ENCODE data around the gene GRK1.

GRK1 gene

GRCh38 chr13:113729187-113730019 is 62.4 kb downstream of the GRK1 start:
- no peak for DNase-seq (ENCODE audit: low read depth in 2 of 2)

- no peak for DNase-seq (ENCODE audit: low read depth in 2 of 2)
Observed at GRCh38 chr13:113730258-113730691, 63.3 kb downstream of the GRK1 start.

DNA sequence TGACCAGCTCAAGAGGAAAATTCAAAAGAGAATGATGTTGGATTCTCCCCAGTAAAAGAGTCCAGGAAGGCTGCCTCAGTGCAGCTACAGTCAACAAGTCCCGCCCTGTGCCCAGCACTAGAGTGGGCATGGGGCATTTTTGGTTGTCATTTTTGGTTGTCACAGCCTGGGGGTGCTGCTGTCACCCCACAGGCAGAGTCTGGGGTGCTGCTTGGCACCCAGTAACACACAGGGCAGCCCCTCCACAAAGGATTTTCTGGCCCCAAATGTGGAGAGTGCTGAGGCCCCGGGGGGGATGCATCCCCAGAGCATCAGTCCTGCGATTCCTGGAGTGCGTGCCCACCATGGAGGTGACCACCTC is 63.8 kb downstream of the GRK1 start:
- DNase-seq (ENCODE audit: low read depth in 2 of 2) = no peak

DNA sequence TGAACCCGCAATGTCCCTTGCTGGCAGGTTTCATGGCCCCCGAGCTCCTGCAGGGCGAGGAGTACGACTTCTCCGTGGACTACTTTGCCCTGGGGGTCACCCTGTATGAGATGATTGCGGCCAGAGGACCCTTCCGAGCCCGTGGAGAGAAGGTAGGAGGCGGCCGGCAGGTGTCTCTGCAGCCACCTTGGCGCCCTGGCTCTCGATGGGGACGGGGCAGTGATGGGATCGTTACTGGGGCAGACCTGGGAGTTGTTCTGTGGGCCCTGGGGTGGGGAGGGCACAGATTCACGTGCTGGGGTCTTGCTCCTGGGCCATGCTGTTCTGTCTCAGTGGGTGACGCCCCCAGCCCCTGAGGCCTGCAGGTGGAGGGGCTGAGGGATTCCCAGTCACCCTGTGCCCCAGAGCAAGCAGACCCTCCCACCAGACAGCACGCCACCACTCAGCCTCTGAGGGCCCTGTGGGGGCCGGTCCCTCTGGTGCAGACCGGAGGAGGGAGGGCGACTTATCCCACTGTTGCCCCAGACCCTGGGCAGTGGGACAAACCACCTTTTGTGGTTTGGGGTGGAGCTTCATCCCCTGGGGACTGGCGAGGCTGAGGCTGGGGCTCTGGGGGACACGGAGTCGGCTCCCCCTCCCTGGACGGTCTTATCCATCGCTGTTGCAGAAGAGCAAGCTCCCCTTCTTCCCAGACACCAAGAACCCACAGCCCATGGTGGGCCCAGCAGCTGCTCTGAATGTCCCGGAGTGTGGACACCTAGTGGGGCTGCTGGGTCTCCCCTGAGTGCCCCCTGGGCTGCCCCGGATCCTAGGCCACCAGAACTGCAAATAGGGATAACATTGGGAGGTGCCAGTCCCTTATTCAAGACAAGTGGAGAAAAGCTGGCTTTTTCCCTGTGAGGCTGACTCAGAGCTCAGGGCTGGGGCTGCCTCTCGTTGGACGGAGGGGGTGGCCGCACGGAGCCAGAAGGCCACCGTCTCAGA is 64.5 kb downstream of the GRK1 start:
- no peak for DNase-seq (ENCODE audit: low read depth in 2 of 2)

- no peak for DNase-seq (ENCODE audit: low read depth in 2 of 2)
Observed at GRCh38 chr13:113732176-113732960, 65.3 kb downstream of the GRK1 start.

GRCh38 chr13:113732961-113733950 is 66.2 kb downstream of the GRK1 start:
- DNase-seq (ENCODE audit: low read depth in 2 of 2) = no peak

DNA sequence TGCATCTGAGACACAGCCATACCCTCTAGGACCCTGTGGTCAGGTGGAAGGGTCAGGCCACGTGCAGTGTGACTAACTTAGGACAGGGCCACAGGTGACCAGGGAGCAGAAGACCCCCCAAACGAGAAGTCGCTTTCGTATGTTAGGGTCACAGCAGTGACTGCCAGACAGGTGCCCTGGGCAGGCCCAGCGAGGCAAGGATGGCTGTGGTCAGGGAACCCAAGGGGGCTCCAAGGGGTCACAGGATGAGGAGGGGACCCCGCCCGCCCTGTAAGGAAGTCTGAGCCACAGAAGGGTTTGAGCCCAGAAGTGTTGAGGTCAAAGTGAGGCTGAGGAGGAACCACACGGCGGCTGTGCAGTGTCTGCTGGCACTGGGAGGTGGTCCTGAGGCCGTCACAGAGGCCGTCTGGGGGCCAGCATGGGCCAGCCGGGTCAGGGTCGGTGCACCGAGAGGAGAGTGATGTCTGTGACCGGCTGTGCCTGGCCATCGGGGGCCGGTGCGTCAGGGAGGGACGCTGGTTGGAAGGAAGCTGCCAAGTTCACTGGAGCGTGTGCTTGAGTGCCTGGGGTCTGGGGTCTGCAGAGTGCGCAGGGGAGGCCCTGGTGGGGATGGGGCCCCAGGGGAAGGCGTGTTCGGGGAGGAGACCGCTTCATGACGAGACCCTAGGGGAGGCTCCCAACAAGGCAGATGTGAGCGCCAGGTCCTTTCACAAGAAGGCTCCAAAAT is 67.2 kb downstream of the GRK1 start:
- no peak for DNase-seq (ENCODE audit: low read depth in 2 of 2)

DNA sequence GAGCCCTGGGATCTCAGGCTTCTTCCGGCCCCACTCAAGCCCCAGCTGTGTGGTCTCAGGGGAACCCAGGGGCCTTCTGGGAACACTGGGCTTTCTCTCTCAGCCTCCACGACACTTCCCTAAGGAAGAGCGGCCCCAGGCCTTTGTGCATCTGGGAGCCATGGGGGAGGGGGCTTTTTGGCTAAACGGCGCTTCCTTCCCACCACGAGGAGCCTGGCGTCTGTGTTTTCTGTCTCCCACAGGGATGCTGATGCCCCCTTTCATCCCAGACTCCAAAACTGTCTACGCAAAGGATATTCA is 67.8 kb downstream of the GRK1 start:
- DNase-seq (ENCODE audit: low read depth in 2 of 2) = no peak

DNA sequence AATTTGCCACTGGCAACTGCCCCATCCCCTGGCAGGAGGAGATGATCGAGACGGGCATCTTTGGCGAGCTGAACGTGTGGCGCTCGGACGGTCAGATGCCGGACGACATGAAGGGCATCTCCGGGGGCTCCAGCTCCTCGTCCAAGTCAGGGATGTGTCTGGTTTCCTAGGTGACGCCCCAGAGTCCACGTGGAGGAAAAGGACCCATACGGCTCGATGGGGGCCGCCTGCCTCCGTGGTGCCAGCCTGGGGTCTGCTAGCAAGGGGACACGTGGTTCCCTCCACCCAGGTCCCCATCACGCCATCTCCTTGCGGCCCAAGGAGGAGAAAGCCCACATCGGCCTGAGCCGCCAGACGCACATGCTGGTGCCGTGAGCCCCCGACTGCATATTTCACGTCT is 68.2 kb downstream of the GRK1 start:
- no peak for DNase-seq (ENCODE audit: low read depth in 2 of 2)

GRCh38 chr13:113735750-113736149 is 68.7 kb downstream of the GRK1 start:
- DNase-seq (ENCODE audit: low read depth in 2 of 2) = no peak

GRCh38 chr13:113736258-113736731 is 69.3 kb downstream of the GRK1 start:
- DNase-seq (ENCODE audit: low read depth in 2 of 2) = no peak

DNA sequence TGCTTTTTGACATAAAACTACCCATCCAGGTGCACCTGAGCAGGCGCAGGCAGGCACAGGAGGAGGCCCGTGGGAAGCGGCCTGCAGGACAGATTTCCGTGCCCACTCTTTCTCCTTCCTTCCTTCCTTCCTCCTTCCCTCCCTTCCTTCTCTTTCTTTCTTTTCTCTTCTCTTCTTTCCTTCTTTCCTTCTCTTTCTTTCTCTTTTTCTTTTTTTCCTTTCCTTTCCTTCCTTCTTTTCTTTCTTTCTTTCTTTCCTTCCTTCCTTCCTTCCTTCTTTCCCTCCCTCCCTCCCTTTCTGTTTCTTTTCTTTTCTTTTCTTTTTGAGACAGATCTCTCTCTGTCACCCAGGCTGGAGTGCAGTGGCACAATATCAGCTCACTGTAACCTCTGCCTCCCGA is 70.8 kb downstream of the GRK1 start:
- DNase-seq (ENCODE audit: low read depth in 2 of 2) = no peak

- DNase-seq (ENCODE audit: low read depth in 2 of 2) = no peak
Observed at GRCh38 chr13:113739527-113740285, 72.7 kb downstream of the GRK1 start.

- DNase-seq (ENCODE audit: low read depth in 2 of 2) = no peak
Observed at GRCh38 chr13:113740286-113740556, 73.2 kb downstream of the GRK1 start.

DNA sequence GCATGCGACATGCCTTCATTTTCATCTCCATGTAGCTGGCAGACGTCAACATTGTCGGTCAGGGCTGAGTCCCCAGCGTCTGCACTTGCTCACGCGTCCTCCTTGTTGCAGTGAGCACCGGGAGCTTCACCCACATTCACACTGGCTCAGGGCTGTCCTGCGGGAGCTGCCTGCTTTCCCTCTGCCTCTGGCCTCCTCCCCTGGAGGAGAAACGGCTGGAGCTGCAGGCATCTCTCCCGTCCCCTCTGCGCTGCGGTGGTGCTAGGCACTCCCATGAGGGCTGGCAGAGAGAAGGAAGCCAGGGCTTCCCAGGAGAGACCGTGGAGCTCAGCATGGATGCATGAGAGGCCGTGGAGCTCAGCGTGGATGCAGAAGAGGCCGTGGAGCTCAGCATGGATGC is 73.6 kb downstream of the GRK1 start:
- DNase-seq (ENCODE audit: low read depth in 2 of 2) = no peak

DNA sequence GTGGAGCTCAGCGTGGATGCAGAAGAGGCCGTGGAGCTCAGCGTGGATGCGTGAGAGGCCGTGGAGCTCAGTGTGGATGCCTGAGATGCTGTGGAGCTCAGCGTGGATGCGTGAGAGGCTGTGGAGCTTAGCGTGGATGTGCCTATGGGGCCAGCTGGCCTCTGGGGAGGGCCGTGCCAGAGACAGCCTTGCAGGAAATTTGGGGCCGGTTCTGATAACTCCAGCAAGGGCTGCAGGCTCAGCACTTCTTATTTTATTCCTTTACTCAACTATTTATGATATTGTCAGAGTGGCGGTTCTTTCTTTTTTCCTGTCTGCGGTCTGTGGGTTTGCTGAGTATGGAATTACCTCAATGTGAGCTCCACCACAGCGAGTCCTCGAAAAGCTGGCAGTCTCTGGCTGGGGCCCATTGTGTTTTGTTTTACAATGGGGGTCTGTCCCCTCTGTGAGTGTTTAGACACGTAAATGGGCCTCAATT is 74.2 kb downstream of the GRK1 start:
- no peak for DNase-seq (ENCODE audit: low read depth in 2 of 2)

DNA sequence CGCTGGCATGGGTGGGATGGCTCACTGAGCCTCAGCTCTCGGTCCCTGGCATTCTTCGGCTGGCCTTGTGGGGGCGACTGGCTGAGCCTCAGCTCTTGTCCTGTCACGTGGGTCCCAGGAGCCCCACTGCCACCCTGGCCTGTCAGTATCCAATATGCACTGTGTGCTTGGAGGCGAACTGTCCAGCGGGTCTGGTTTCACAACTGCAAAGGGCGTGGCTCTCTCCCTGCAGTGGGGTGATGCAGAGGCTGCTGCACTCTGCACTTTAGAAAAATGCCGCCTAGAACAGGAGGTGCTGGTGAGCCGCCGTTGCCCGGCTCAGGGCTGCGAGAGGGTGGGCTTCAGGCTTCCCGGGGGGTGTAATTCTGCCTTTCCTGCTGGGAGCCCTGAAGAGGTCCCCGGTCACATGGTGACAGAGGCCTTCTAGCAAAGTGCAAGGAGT is 75.0 kb downstream of the GRK1 start:
- no peak for DNase-seq (ENCODE audit: low read depth in 2 of 2)

DNA sequence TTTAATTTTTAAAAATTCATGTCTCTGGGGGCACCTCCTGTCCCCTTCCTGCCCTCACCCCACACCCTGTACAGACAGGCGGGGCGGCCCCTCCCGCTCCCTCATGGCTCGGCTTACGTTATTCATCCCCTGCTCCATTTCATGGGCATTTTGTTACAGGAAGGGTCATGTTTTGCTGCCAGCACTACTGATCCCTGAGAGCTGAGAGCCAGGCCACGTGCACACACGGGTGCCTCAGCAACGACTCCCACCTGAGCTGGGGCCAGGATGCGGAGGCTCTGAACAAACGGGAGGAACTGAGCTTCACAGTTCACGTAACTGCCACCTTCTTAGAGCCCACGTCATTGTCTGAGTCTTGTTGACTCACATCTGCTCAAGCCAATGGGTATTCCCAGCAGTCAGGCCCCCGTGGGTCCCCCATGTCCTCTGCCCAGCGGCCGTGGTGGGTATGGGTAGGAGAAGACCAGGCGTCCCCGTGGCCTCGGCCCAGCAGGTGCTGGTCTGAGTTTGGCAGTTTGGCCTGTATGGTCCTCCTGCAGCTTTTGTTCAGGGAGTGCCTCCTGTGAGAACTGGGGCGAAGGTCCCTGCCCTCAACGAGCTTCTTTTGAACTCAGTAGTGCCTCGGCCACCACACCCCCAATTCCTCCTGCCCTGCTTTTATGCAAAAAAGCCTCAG is 75.6 kb downstream of the GRK1 start:
- no peak for DNase-seq (ENCODE audit: low read depth in 2 of 2)

All from activated CD8-positive, alpha-beta memory T cell treated with anti-CD3 and anti-CD28 coated beads for 4 hours (primary cell).